ENCODE measurements around the gene CSNK2B.

DNA sequence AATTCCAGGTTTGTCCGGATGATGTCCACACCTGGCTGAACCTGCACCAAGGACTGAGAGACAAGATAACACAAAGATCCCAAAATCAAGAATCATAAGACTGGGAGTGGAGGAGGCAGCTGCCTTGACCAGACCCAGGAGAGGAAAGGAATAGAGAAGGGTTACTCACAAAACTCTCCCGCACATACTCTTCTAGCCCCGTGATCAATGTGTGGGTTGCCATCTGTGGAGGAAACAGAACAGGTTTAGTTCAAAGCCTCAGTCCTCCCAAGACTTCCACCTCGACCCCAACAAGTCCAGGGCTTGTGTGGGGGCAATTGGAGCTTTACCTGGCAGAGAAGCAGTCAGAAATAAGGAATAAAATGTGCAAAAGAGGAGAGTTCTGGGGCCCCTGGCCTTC is 24.5 kb upstream of the CSNK2B start:
- TF ChIP-seq, protein P1, sequence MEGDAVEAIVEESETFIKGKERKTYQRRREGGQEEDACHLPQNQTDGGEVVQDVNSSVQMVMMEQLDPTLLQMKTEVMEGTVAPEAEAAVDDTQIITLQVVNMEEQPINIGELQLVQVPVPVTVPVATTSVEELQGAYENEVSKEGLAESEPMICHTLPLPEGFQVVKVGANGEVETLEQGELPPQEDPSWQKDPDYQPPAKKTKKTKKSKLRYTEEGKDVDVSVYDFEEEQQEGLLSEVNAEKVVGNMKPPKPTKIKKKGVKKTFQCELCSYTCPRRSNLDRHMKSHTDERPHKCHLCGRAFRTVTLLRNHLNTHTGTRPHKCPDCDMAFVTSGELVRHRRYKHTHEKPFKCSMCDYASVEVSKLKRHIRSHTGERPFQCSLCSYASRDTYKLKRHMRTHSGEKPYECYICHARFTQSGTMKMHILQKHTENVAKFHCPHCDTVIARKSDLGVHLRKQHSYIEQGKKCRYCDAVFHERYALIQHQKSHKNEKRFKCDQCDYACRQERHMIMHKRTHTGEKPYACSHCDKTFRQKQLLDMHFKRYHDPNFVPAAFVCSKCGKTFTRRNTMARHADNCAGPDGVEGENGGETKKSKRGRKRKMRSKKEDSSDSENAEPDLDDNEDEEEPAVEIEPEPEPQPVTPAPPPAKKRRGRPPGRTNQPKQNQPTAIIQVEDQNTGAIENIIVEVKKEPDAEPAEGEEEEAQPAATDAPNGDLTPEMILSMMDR (conservative IDR thresholded peaks at IDR 0.05; ENCODE audit: low read length) = no peak
- TF ChIP-seq EZH2phosphoT487 (IDR thresholded peaks at IDR 0.05; ENCODE audit: borderline replicate concordance, low read depth, low read length) = no peak
